Measurements from ENCODE around the gene DRGX.

DRGX gene

DNA sequence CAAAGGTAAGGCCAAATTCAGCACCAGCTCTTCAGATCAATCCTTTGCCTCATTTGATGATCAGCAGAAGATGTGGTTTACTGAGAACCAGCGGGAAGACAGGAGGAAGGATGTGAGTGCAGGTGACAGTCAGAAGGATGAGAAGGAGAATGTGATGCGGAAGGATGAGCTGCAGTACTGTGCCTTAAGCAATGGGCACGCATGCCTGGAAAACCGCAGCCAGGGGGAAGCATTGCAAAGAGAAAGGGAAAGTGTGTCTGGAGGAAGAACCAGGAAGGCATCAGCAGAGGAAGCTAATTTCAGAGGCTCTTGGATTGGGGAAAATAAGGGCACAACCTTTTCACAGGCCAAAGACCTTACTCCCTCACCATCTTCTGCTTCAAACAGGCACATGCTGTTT is 71.2 kb downstream of the DRGX start:
- Histone ChIP-seq H3K27me3 (ENCODE audit: control insufficient read depth, insufficient read depth, low read length) (no peaks in the 10 kb centered on the region), H3K36me3 (ENCODE audit: control insufficient read depth, insufficient read depth, low read length) (no peaks in the 10 kb centered on the region), H3K4me3 (ENCODE audit: low read depth, low read length) (no peak overlapping the region), H3K27ac (ENCODE audit: low read depth, low read length) (no peak overlapping the region), H3K9me3 (ENCODE audit: control insufficient read depth, insufficient read depth, low read length) (no peaks in the 10 kb centered on the region), H3K9ac (ENCODE audit: low read depth, low read length) (no peak overlapping the region), H3K4me1 (ENCODE audit: control insufficient read depth, insufficient read depth, low read length) (no peaks in the 10 kb centered on the region)

DNA sequence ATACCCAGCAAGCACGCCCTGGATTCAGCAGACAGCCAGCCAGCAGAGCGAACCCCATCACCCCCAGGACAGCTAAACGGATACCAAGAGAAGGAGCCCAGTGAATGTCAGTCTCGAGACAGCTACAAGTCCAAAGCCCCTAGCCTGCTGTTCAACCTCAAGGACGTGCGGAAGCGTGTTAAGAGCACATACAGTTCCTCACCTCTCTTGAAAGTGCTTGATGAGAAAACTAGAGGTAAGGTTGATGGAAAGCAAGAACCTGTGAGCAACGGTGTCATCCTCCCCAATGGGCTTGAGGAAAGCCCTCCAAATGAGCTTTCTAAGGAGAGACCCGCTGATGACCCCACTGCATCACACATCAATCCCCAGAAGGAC is 72.0 kb downstream of the DRGX start:
- H3K4me1 ChIP-seq (ENCODE audit: control insufficient read depth, insufficient read depth, low read length): no peaks in the 10 kb centered on the region
- no peaks in the 10 kb centered on the region for H3K36me3 ChIP-seq (ENCODE audit: control insufficient read depth, insufficient read depth, low read length)
- H3K27me3 ChIP-seq (ENCODE audit: control insufficient read depth, insufficient read depth, low read length): no peaks in the 10 kb centered on the region
- no peak overlapping the region for H3K9ac ChIP-seq (ENCODE audit: low read depth, low read length)
- H3K9me3 ChIP-seq (ENCODE audit: control insufficient read depth, insufficient read depth, low read length): no peaks in the 10 kb centered on the region
- H3K4me3 ChIP-seq (ENCODE audit: low read depth, low read length): no peak overlapping the region
- no peak overlapping the region for H3K27ac ChIP-seq (ENCODE audit: low read depth, low read length)

DNA sequence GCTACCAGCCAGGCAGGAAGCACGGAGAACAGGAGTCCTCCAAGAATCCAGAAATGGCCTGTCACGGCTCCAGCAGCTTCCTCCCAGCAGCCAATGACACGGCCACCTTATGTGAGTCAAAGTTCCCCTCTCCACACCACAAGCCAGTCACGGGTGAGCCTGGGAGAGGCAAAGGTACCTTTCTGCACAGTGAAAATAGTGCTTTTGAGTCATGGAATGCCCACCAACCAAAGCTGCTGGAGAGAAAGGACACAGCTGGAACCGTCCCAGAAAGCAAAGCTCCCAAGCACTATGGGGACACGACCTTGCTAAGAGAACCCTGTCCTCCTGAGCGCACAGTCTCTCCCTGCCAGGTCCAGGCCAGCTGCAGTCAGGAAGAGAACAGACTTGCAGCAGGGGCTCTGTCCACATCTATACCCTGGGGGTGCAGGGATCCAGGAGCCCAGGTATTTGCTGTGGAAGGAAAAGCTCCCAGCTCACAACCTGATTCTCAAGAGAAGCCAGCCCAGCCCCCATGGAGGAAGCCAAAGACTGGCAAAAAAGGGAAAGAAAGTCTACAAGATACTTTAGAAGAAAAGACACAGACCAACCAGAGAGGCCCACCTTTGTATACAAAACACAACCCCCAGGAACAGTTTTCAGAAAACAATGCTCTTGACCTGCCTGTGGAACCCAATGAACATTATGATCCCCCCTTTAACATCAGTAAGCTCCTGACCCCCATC is 72.6 kb downstream of the DRGX start:
- H3K4me3 ChIP-seq (ENCODE audit: low read depth, low read length): no peak overlapping the region
- no peaks in the 10 kb centered on the region for H3K4me1 ChIP-seq (ENCODE audit: control insufficient read depth, insufficient read depth, low read length)
- H3K9me3 ChIP-seq (ENCODE audit: control insufficient read depth, insufficient read depth, low read length): no peaks in the 10 kb centered on the region
- H3K9ac ChIP-seq (ENCODE audit: low read depth, low read length): no peak overlapping the region
- no peaks in the 10 kb centered on the region for H3K27me3 ChIP-seq (ENCODE audit: control insufficient read depth, insufficient read depth, low read length)
- no peak overlapping the region for H3K27ac ChIP-seq (ENCODE audit: low read depth, low read length)
- no peaks in the 10 kb centered on the region for H3K36me3 ChIP-seq (ENCODE audit: control insufficient read depth, insufficient read depth, low read length)

DNA sequence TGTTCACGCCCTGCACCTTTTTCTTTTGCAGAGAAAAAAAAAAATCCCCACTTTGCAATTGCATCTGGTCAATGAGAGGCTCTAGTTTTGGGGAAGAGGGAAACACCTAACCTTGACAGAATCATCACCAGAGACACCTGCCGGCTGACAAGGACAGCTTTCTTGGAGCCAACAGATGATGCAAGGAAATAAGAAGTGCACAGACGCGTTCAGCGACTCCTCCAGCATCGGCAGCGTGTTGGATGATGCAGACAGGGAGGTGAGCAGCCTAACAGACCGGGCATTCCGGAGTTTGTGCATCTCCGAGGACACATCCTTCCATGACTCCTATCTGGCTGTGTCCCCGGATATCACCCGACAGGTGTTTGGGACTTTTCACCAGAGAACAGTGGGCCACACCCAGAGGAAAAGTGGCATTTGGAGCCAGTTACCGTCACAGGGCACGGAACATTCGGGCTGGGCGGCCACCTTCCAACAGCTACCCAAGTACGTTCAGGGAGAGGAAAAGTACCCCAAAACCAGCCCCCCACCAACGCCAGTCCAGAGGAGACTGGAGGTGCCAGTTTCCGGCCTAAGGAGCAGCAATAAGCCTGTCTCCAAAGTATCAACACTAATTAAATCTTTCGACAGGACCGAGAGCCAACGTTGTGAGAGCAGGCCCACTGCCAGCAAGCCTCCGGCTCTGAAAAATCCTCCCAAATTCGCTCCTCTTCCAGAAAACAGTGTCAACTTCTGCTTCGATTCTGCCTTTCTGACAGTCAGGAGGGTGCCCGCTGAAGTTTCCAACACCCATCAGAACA is 73.3 kb downstream of the DRGX start:
- Histone ChIP-seq H3K4me3 (ENCODE audit: low read depth, low read length) (no peak overlapping the region), H3K4me1 (ENCODE audit: control insufficient read depth, insufficient read depth, low read length) (no peaks in the 10 kb centered on the region), H3K9me3 (ENCODE audit: control insufficient read depth, insufficient read depth, low read length) (no peaks in the 10 kb centered on the region), H3K27me3 (ENCODE audit: control insufficient read depth, insufficient read depth, low read length) (no peaks in the 10 kb centered on the region), H3K36me3 (ENCODE audit: control insufficient read depth, insufficient read depth, low read length) (no peaks in the 10 kb centered on the region), H3K27ac (ENCODE audit: low read depth, low read length) (no peak overlapping the region), H3K9ac (ENCODE audit: low read depth, low read length) (no peak overlapping the region)

GRCh38 chr10:49321021-49321420 is 74.9 kb downstream of the DRGX start:
- Histone ChIP-seq H3K27me3 (ENCODE audit: control insufficient read depth, insufficient read depth, low read length) (no peaks in the 10 kb centered on the region), H3K9me3 (ENCODE audit: control insufficient read depth, insufficient read depth, low read length) (no peaks in the 10 kb centered on the region)

DNA sequence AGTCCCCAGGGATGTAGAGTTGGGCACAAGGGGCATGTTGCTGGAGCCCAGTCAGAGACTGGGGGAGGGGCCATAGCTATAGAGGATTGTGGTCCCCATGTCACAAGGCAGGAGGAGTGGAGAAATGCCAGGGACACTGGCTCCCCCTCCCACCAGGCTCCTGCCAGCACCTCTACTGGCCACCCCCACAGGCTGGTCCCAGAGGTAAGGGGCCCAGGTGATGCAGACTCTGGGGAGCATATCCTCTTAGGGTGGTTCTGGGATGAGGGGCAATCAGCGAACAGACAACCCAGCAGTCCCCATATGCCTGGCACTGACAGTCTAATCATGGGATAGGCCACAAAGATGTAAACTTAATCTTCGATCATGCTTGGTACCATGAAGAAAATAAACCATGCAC is 75.7 kb downstream of the DRGX start:
- no peak overlapping the region for H3K4me3 ChIP-seq (ENCODE audit: low read depth, low read length)
- no peaks in the 10 kb centered on the region for H3K27me3 ChIP-seq (ENCODE audit: control insufficient read depth, insufficient read depth, low read length)
- no peaks in the 10 kb centered on the region for H3K9me3 ChIP-seq (ENCODE audit: control insufficient read depth, insufficient read depth, low read length)

More at GRCh38 chr10:49321021-49321420, 74.9 kb downstream of the DRGX start:
- H3K36me3 ChIP-seq (ENCODE audit: control insufficient read depth, insufficient read depth, low read length): no peaks in the 10 kb centered on the region
- H3K4me1 ChIP-seq (ENCODE audit: control insufficient read depth, insufficient read depth, low read length): no peaks in the 10 kb centered on the region
- H3K27ac ChIP-seq (ENCODE audit: low read depth, low read length): no peak overlapping the region
- no peak overlapping the region for H3K4me3 ChIP-seq (ENCODE audit: low read depth, low read length)
- no peak overlapping the region for H3K9ac ChIP-seq (ENCODE audit: low read depth, low read length)

DNA sequence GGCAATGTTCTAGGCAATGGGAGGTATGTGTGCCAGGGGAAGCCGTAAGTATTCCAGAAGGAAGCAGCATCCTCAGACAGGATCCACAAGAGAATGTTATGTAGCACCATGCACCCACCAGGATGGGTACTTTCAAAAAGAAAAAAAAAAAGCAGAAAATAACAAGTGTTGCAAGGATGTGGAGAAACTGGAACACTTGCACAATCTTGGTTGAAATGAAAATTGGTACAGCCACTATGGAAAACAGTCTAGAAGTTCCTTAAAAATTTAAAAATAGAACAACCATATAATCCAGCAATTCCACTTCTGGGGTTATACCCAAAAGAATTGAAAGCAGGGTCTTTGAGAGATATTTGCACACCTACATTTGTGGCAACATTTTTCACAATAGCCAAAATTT is 76.7 kb downstream of the DRGX start:
- H3K9me3 ChIP-seq (ENCODE audit: control insufficient read depth, insufficient read depth, low read length): no peaks in the 10 kb centered on the region
- no peak overlapping the region for H3K9ac ChIP-seq (ENCODE audit: low read depth, low read length)
- H3K27me3 ChIP-seq (ENCODE audit: control insufficient read depth, insufficient read depth, low read length): no peaks in the 10 kb centered on the region
- no peaks in the 10 kb centered on the region for H3K4me1 ChIP-seq (ENCODE audit: control insufficient read depth, insufficient read depth, low read length)
- H3K27ac ChIP-seq (ENCODE audit: low read depth, low read length): no peak overlapping the region
- no peak overlapping the region for H3K4me3 ChIP-seq (ENCODE audit: low read depth, low read length)
- H3K36me3 ChIP-seq (ENCODE audit: control insufficient read depth, insufficient read depth, low read length): no peaks in the 10 kb centered on the region

More for the DNA sequence above, 75.7 kb downstream of the DRGX start:
- H3K9ac ChIP-seq (ENCODE audit: low read depth, low read length): no peak overlapping the region
- no peak overlapping the region for H3K27ac ChIP-seq (ENCODE audit: low read depth, low read length)
- no peaks in the 10 kb centered on the region for H3K36me3 ChIP-seq (ENCODE audit: control insufficient read depth, insufficient read depth, low read length)
- no peaks in the 10 kb centered on the region for H3K4me1 ChIP-seq (ENCODE audit: control insufficient read depth, insufficient read depth, low read length)

DNA sequence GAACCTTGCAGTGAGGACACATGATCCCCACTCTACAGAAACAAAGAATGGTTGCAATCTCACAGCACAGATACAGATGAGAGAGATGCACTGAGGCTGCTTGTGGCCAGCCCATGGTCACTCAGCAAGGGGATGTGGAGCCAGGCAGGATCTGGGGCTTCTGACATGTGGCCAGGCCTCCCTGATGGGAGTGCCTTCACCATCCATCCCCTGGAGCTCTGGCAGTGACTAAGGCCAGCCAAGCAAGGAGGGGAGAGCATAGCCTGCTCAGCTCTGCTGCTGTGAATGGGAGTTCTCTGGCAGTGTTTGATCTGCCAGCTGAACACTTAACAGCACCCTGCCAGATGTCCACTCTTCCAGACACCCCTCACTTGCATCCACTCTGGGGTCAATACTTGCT is 77.1 kb downstream of the DRGX start:
- H3K4me3 ChIP-seq (ENCODE audit: low read depth, low read length): no peak overlapping the region
- H3K27ac ChIP-seq (ENCODE audit: low read depth, low read length): no peak overlapping the region
- H3K9ac ChIP-seq (ENCODE audit: low read depth, low read length): no peak overlapping the region
- H3K9me3 ChIP-seq (ENCODE audit: control insufficient read depth, insufficient read depth, low read length): no peaks in the 10 kb centered on the region
- H3K4me1 ChIP-seq (ENCODE audit: control insufficient read depth, insufficient read depth, low read length): no peaks in the 10 kb centered on the region
- H3K36me3 ChIP-seq (ENCODE audit: control insufficient read depth, insufficient read depth, low read length): no peaks in the 10 kb centered on the region
- no peaks in the 10 kb centered on the region for H3K27me3 ChIP-seq (ENCODE audit: control insufficient read depth, insufficient read depth, low read length)

DNA sequence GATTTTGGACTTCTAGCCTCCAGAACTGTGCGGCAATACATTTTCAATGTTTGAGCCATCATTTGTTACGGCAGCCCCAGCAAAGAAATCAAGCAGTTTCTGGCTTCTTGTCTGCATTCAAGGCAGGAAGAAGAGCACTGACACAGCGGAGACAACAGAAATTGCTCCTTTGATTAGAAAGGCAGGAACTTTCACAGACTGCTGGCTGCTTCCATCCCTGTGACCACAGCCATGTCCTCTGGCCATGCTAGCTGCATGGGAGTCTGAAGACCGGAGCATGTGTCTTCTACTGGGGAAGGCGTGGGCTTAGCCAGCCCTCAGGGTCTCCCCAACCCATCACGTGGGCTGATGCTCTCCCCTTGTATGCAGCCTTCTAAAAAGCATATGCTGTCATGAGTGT is 77.9 kb downstream of the DRGX start:
- Histone ChIP-seq H3K36me3 (ENCODE audit: control insufficient read depth, insufficient read depth, low read length) (no peaks in the 10 kb centered on the region), H3K4me1 (ENCODE audit: control insufficient read depth, insufficient read depth, low read length) (no peaks in the 10 kb centered on the region), H3K27ac (ENCODE audit: low read depth, low read length) (no peak overlapping the region), H3K9me3 (ENCODE audit: control insufficient read depth, insufficient read depth, low read length) (no peaks in the 10 kb centered on the region), H3K27me3 (ENCODE audit: control insufficient read depth, insufficient read depth, low read length) (no peaks in the 10 kb centered on the region), H3K4me3 (ENCODE audit: low read depth, low read length) (no peak overlapping the region), H3K9ac (ENCODE audit: low read depth, low read length) (no peak overlapping the region)

DNA sequence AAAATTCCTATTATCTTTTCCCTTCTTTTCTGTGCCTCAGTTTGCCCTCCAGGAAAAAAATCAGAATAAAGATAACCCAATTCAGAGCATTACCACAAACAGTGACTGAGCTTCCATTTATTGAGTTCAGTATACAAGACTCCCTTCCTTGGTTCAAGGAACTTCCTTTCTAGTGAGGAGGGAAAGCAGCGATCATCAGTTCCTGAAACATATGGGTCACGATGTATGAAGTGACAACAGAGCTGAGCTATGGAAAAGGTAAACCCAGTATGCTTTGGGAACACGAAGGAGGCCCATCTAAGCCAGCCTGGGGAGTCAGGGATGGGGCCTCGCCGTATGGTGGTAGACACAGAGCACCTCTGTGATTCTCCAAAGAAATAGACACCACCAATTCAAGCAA is 81.1 kb downstream of the DRGX start:
- Histone ChIP-seq H3K9ac (ENCODE audit: low read depth, low read length) (no peak overlapping the region), H3K27me3 (ENCODE audit: control insufficient read depth, insufficient read depth, low read length) (no peaks in the 10 kb centered on the region), H3K27ac (ENCODE audit: low read depth, low read length) (no peak overlapping the region), H3K9me3 (ENCODE audit: control insufficient read depth, insufficient read depth, low read length) (no peaks in the 10 kb centered on the region), H3K4me3 (ENCODE audit: low read depth, low read length) (no peak overlapping the region), H3K4me1 (ENCODE audit: control insufficient read depth, insufficient read depth, low read length) (no peaks in the 10 kb centered on the region), H3K36me3 (ENCODE audit: control insufficient read depth, insufficient read depth, low read length) (no peaks in the 10 kb centered on the region)

All from HUES48 (cell line).